Fibroblast of skin of left biceps (primary cell): ENCODE measurements around the gene EGR4.
"Not testable (repeated sequence)": the region's sequence is repeated elsewhere in the genome, so short reads cannot be mapped to it uniquely, and the experiment has no call there.

Source experiments
- DNase-seq, 2 experiments: peaks; one replicate each; pipeline ENCODE4 v3.0.0-alpha.2; 2013; ENCODE audit warnings: low read depth in 2 of 2

Gene EGR4

DNA sequence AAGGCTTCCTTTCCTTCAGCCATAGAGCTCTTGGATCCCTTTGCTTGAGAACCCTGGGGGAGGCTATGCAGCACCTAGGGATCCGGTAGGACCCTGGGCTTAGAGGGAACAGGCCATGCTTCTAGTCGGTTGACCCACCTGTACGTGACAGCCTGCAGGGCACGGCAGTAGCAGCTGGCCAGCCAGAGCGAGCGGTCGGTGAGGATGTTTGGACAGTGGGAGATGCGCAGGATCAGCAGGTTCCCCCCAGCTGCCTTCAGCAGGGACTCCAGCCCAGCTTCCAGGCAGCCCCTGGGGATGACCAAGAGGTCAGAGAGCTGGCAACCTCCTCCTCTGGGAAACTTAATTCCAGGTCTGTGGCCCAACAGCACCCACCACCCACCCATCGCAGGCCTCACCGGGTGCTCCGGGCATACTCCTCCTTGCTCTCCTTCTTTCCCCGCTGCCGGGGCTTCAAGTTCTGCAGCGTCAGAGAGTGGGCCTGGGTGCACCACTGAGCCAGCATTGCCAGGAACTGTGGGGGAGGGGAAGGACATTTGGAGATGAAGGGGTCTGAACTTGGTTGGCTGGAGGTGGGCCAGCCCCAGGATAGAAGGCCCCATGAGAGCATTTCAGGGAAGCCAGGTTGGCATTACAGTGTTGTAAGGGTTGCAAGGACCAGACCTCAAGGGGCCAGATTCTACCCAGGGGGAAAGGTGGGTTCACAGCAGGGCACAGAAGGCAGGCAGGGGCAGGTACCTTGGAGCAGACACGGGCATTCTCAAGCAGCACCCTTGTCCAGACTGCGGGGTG, 29.6 kb downstream of the EGR4 start:
- no peak for DNase-seq

DNA sequence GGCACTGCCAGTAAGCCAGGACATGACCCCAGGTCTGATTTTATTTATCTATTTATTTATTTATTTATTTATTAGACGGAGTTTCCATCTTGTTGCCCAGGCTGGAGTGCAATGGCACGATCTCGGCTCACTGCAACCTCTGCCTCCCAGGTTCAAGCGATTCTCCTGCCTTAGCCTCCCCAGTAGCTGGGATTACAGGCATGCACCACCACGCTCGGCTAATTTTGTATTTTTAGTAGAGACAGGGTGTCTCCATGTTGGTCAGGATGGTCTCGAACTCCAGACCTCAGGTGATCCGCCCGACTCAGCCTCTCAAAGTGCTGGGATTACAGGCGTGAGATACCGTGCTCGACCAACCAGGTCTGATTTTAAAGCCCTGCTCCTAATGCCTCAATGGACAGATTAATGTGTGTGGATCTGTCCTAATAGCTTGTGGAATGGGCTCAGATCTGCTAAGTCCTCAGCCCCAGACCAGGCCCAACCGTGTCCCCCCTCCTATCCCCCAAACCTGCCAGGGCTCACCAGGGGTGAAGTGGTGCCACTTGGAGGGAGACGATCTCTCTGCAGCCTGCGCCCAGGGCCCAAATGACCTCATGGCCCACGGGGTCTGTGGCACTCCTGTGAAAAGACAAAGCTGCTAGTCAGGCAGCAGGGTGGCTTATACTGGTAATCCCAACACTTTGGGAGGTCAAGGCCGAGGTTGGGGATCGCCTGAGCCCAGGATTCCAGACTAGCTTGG, 30.5 kb downstream of the EGR4 start:
- not testable (repeated sequence) for DNase-seq

DNA sequence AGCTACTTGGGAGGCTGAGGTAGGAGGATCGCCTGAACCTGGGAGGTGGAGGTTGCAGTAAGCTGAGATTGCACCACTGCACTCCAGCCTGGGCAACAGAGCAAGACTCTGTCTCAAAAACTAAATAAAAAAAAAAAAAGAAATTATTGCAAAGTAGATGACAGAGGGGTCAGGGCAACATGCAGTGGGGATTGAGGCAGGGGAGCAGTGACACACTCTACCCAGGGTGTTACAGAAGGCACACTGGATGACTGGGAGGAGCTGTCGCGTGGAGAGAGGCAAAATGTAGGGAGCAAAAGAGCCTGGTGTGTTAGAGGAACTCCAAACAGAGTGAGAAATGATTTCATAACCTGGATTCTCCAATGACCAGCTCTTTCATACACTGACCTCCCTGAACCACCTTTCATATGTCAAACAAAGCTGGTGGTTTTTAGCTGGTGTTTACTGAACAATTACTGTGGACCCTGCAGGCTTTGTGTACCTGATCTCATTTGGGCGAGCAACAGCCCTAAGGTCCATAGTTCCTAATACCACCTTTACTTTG, 31.2 kb downstream of the EGR4 start:
- no peak for DNase-seq

DNA sequence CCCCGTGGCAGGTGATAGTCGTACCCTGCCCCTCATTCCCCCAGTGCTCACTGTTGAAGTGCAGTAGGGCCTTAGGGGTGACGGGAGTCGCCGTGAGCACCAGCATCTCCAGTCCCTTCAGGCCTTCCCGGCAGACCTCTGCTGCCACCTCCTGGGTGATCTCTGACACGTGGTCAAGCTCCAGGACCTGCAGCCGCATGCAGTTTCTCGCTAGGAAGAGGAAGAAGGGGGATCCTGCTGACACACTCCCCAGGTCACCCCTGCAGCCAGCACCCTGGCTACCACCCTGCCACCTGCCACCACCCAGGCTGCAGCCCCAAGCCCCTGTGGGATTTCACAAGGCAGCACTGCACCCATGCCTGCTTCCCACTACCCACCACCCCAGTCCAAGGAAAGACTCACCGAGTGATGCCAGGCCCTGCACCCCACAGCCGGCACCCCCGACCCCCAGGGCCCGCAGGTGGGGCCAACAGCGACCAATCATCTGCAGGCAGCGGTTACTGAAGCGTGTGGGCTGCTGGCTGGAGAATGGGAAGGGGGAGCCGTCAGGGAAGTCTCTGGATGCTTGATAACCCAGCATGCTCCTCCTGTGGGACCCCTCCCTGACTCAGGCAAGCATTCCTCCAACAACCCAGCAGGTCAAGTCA, 32.9 kb downstream of the EGR4 start:
- DNase-seq, result no peak

DNA sequence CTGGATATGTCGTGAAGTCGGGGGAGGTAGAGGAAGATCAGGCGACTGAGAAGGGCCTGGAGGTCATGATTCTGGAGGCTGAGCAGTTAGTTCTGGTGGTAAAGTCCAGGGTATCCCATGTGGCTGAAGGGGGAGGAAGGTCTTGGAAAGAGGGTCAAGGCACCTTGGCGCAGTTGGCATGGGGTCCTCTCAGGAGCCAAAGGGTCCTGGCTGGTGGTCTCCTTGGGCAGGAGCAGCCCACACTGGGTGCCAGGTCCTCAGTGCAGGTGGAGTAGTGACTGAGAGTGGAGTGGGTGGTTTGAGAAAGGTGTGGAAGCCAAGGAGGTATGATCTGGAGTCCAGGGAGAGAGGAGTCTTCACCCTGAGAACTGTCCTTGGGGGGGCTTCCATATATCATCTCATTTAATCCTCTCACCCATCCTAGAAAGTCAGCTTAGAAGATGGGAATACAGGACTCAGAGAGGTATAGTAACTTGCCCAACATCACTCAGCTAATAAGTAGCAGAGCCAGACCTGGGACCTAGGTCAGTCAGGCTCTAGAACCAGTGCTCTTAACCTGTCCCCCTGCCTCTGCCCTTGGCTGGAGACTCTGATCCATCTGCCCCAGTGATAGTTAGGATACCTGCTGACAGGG, 33.5 kb downstream of the EGR4 start:
- DNase-seq, result no peak

DNA sequence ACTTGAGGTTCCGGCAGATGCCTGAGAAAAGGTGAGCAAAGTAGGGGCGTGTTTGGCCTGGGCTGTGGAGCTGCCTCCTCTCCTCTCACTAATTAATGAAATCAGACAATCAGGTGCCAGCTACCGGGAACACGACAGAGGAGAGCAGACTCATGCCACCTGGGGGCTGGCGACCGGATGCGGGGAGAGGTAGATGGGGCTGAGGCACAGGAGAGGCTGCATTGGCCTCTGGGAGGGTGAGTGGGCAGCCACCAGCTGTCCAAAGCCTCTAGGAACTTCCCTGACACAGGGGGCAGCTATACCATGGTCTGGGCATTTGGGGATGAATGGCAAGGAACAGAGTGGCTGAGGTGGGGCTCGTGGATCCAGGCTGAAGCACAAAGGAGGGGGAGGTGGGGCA, 34.1 kb downstream of the EGR4 start:
- DNase-seq, result no peak

DNA sequence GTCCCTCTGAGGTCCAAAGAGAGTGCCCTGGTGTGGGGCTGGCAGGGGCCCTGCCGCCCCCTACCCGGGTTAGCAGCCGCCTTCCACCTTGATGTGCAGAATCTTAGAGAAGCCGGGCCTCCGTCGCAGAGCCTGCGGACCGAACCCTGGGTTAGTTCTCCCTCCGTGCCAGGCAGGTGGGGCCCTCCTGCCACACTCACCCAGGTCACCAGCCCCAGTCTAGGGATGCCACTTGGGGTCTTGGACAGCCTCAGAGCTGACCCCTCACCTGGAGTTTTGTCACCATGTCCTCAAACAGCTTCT, 34.5 kb downstream of the EGR4 start:
- DNase-seq, result no peak

DNA sequence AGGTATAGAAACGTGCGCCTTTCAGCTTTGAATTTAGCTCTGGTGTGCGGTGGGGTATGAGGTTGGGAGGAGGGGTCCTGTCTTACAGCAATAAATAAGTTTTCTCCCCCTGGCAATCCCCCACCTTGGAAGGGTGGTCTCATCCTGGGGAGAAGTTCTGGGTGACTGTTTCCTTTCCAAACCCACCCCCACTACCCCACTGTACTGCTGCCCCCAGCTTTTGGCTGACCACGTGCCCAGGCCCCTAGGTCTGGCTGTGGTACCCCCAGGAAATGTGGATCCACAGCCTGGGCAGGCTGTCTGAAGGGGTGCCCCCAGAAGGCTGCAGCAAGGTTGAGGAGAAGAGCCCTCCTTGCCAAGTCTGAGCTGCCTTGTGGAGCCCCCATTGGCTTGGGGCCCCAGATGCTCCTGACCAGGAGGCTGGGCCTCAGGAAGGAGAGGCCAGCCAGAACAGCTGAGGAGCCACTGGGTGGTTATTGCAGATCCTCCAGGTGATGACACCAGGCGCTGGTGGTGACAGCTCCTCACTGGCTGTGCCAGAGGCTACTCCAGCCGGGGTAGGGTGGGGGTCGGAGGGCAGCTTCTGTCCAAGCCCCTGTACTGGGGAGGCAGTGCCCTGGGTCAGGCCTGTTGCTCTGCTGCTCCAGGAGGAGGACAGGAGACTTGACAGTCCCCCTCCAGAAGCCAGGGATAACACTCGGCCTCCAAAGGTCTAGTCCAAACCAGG, 35.0 kb downstream of the EGR4 start:
- no peak for DNase-seq

DNA sequence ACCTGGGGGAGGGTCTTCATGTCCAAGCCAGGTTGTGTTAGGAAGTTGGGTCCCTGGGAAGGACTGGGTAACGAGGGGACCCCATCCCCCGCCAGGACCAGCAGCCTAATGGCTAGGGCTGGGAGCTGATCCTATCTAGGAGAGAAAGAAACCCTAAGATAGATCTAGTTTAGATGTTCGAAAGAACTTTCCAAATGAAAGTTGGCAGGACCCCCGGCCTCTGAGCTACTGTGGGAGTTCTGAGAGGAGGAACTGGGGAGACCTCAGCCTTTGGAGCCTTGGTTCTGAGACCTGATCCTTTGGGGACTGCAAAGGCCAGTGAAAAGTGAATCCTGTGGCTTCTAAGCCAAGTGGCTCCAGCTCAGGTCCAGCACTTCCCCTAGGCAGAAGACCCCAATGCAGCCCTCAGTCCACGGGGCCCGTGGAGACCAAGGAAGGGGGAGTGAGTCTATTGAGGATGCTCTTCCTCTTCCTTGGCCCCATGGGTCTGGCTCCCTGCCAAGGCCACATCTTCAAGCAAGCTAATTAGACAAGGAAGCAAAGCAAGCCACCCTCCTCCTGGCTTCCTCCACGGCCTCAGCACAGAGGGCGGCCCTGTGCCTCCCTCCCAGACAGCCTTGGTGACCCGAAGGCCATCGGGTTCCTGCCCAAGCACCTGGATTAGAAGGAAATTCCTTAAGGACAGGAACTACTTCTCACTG, 35.8 kb downstream of the EGR4 start:
- DNase-seq, result no peak

DNA sequence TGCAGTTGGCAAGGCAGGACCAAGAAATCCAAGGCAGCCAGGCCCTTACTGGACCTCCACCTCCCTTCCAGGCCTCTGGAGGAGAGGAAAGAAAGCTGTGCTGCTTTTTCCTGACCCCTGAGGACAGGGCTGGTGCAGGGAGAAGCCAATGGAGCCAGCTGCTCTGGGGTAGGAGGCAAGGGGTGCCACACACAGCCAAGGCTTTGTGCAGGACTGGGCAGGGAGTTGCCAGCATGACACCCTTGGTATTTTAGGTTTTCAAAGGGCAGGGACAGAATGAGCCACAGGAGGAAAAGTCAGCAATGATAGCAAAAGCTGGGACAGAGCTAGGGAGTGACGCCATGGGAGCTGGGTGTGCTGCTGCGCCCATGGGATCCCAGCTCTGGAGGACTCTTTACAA, 36.3 kb downstream of the EGR4 start:
- no peak for DNase-seq

DNA sequence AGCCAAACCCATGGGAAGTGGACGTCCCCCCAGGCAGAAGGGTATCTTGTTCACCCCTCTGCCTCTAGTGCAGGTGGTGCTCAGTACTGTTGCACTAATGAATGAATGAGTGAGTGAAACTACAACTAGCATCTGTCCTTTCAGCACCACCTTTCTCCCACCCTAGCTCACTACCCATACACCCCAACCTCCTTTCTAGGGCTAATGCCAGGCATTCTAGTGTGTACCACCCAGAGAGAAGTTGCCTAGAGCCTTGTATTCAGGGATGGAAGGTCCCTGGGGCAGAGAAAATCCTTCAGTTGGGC, 36.8 kb downstream of the EGR4 start:
- no peak for DNase-seq

DNA sequence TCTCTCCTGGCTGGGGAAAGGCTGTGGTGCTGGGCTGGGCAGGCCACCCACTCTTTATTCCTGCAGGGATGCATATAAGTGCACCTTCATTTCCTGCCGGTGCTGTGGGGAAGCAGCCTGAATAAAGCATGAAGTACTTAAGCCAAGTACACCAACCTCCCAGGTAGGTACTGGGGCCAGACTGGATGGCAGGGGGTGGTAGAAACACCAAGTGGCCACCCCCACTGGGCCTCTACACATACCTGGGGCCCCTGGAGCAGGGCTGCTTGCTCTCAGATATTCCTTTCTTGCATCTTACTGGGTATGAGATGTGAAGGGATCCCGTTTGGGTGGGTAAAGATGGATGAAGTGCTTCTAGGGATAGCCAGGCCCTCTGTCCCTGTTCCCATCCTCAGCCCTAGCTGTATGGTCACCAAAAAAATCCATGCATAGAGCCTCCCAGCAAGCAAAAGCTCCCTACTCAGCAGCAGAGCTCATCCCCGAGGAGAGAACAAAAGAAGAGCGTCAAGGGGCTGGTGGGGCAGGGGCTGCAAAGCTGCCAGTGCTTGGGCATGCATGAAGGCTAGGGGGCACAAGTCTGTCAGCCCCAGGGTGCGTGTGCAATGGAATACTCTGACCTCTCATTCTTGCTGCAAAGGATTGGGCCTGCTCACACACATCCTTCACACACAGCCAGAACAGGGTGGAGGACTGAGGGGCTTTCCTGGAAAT, 37.3 kb downstream of the EGR4 start:
- no peak for DNase-seq

DNA sequence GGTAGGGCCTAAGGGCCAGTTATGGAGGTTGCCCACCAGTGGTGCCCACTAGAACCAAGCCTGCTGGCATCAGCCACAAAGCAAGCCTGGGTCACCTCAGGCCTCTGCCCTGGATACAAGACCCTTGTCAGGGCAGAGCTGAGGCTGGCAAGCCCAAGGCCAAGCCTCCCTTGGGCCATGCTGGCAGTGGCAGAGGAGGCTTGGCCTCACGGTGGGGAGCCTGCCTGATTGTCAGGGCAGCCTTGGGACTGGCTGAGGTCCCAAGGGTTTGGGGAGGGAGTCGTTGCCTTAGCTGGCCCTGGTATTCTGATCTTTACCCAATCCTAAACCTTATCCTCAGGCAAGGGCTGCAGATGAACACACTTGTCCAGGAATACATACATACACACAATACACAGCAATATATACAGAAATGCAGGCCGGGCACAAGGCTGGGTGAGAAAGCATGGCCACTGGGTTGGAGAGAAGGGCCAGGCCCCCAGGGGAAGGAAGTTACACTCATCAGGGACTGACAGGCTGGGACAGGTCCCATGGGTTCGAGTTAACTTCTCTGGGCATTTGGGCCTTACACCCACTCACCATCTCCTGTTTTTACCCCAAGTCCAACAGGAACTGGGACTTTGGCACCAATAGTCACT, 38.2 kb downstream of the EGR4 start:
- DNase-seq, result no peak

DNA sequence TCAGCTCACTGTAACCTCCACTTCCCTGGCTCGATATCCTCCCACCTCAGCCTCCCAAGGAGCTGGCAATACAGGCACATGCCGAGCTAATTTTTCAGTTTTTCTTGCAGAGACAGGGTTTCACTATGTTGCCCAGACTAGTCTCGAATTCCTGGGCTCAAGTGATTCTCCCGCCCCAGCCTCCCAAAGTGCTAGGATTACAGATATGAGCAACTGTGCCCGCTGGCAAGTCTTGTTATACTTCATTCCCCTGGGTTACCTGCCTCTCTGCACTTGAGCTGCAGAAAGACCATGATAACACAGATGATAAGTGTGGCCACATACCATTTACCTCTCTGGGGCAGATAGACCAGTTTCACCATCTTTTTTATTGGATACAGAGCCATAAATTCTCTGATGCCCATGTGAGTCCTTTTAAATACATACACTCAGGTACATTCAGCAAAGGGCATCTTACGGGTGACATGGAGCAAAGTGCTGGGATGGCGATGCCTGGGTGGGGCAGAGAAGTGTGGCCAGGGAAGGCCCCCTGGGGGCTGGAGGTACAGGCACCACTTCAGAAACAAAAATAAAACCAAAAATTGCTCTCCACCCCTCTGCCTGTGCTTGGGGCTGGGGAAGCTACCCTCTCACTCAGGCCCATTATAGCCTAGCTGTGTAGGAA, 38.9 kb downstream of the EGR4 start:
- no peak for DNase-seq

DNA sequence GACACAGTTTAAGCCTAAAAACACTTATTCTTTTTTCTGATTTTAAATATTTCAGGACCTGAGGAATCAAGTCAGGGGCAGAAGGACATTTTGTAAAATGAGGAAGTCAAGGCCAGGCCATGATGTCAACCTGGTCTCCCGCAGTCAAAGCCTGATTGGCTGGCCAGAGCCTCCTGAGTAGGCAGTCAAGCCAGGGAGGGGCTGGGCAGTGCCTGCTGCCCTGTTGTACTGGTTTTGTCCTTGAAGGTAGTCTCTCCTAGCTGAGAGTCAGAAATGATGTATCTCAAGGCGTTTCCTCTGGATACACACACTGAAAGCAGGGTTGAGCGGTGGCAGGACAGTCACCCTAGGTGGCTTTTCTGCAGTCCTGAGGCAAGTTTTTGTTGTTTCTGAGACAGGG, 39.4 kb downstream of the EGR4 start:
- DNase-seq, result no peak

DNA sequence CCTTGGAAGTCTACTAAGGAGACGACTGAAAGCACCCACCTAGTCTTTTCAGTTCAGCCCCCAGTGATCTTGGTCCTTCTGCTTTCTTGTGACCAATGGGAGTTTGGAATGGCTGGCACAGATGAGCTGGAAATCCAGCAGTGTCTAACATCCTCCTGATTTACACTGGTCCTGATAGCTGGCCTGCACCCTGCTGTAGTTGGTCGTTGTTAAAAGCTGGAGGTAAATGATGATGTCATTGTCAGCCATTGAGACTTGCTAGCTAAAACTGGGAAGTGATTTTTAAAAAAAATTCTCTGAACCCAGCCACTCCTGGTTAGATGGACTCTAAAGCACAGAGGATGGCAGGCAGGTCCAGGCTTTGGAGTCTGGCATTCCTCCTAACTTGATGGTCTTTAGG, 39.9 kb downstream of the EGR4 start:
- no peak for DNase-seq

DNA sequence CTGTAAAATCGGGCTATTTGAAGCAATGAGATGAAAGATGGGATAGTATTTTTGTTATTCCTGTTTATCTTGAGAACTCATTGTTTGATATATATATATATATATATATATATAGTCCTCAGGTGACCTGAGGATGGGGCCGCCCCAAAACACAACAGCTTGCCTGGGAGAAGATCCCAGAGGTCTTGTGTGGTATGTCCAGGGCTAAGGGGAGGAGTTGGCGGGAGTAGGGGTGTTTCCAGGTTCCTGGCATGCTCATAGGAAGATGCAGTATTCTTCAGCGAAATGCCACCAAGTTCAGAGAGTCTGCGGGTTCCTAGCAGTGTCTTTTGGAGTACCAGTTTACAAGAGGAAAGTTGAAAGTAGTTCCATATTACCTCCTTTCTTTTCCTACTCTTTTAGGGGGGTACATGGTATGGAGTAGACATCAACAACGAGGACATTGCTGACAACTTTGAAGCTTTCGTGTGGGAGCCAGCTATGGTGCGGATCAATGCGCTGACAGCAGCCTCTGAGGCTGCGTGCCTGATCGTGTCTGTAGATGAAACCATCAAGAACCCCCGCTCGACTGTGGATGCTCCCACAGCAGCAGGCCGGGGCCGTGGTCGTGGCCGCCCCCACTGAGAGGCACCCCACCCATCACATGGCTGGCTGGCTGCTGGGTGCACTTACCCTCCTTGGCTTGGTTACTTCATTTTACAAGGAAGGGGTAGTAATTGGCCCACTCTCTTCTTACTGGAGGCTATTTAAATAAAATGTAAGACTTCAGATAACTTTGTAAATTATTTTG, 40.9 kb downstream of the EGR4 start:
- DNase-seq, result no peak
